Thyroid gland (tissue), 4 donors: ENCODE data around the gene AK1. TPM values are rescaled to one million over a fixed set of nuclear protein-coding genes. Genes with fewer than 3 reads are reported as not detected.
A peak's percentile ranks its signal among the peaks of the same experiment; 100 is the strongest.

ENCODE experiments used
- DNase-seq, 2 donors: peaks; one replicate each; pipeline ENCODE4 v3.0.0-alpha.2; 2019
- H3K27ac ChIP-seq, 3 donors: fragments of 200-600 bp; sonication (generic); 1 replicate in 2 of 3; 2 replicates in 1 of 3; pipeline ENCODE4 v1.5.1; 2016 to 2019; ENCODE audit warnings: mild to moderate bottlenecking in 1 of 3, moderate library complexity in 1 of 3
- H3K27me3 ChIP-seq: fragments of 200-600 bp; sonication (generic); one replicate; pipeline ENCODE4 v1.5.1; 2019
- H3K36me3 ChIP-seq, 2 donors: fragments of 200-600 bp; sonication (generic); one replicate each; pipeline ENCODE4 v1.5.1; 2016 to 2019
- H3K4me1 ChIP-seq, 2 donors: fragments of 200-600 bp; sonication (generic); one replicate each; pipeline ENCODE4 v1.5.1; 2017 to 2019
- H3K4me3 ChIP-seq, 3 donors: fragments of 200-600 bp; sonication (generic); replicated peaks in 1 of 3; 1 replicate in 2 of 3; 2 replicates in 1 of 3; pipeline ENCODE4 v1.5.1; 2016; ENCODE audit warnings: mild to moderate bottlenecking in 1 of 3
- H3K9me3 ChIP-seq: fragments of 200-600 bp; sonication (generic); one replicate; pipeline ENCODE4 v1.5.1; 2017
- CTCF ChIP-seq, 6 experiments: fragments of 200-600 bp in 3 of 6; fragments of 450-650 bp in 3 of 6; sonication (generic) in 3 of 6; IDR thresholded peaks; one replicate each; pipeline ENCODE4 v1.5.1; 2016 to 2019; ENCODE audit warnings: antibody characterized with exemption in 6 of 6, mild to moderate bottlenecking in 2 of 6, inconsistent platforms in 1 of 6, moderate library complexity in 1 of 6
- POLR2A ChIP-seq, 2 donors: fragments of 450-650 bp; IDR thresholded peaks; one replicate each; pipeline ENCODE4 v1.6.1; 2017; ENCODE audit warnings: antibody characterized with exemption in 2 of 2, mild to moderate bottlenecking in 2 of 2, moderate library complexity in 1 of 2
- WGBS, 2 donors: methylation state at CpG; one replicate each; pipeline ENCODE4 v1.1.5; 2017; 5-methylcytosine and 5-hydroxymethylcytosine counted together
- intact Hi-C: fragments of 100-400 bp; cut with DNase I; formaldehyde crosslinking; loops from one replicate; pipeline ENCODE4 v1.15.1; 2023
- total RNA-seq, 4 donors: library from RNA; depleted of rRNA; stranded (reverse); fragments of >200 nt; gene quantifications; one replicate each; pipeline ENCODE4 v1.2.3, GENCODE V29; 2016

Gene AK1
- total RNA-seq, 4 donors from 2014 or later, result 56.3 to 98.9 (median 86.3) TPM

- Histone ChIP-seq H3K27ac (no peak overlapping the region), H3K9me3 (no peaks in the 10 kb centered on the region), H3K4me3 (no peak overlapping the region), H3K27me3 (no peaks in the 10 kb centered on the region), H3K4me1 (peaks cover 14 to 30% of the 10 kb centered on the region in 2 donors), H3K36me3 (no peaks in the 10 kb centered on the region)
- intact Hi-C loops, result loop anchor here (5.0 to 10.0 kb wide), 2 partner anchors 331 to 419 kb away; no protein-coding TSS in a partner anchor
- no peak for DNase-seq
- TF ChIP-seq CTCF (IDR thresholded peaks at IDR 0.05), result no peak
- no peak for TF ChIP-seq POLR2A (IDR thresholded peaks at IDR 0.05)
- 83 to 89% methylated on average over 8 of the region's 8 CpGs for WGBS, 2 donors
Measured at GRCh38 chr9:127923771-127924170, 46.3 kb upstream of the AK1 start.

- Histone ChIP-seq H3K9me3 (no peaks in the 10 kb centered on the region), H3K27ac (no peak overlapping the region), H3K4me3 (no peak overlapping the region), H3K27me3 (no peaks in the 10 kb centered on the region), H3K4me1 (peaks cover 14 to 35% of the 10 kb centered on the region in 2 donors), H3K36me3 (no peaks in the 10 kb centered on the region)
- no peak for TF ChIP-seq POLR2A (IDR thresholded peaks at IDR 0.05)
- TF ChIP-seq CTCF (IDR thresholded peaks at IDR 0.05), result no peak
- 75 to 90% methylated on average over 2 to 6 of the region's 6 CpGs for WGBS, 2 donors
- no peak for DNase-seq
- intact Hi-C loops, result loop anchor here (5.0 to 10.0 kb wide), 2 partner anchors 331 to 418 kb away; no protein-coding TSS in a partner anchor
Measured at GRCh38 chr9:127923046-127923445, 45.6 kb upstream of the AK1 start.

DNA sequence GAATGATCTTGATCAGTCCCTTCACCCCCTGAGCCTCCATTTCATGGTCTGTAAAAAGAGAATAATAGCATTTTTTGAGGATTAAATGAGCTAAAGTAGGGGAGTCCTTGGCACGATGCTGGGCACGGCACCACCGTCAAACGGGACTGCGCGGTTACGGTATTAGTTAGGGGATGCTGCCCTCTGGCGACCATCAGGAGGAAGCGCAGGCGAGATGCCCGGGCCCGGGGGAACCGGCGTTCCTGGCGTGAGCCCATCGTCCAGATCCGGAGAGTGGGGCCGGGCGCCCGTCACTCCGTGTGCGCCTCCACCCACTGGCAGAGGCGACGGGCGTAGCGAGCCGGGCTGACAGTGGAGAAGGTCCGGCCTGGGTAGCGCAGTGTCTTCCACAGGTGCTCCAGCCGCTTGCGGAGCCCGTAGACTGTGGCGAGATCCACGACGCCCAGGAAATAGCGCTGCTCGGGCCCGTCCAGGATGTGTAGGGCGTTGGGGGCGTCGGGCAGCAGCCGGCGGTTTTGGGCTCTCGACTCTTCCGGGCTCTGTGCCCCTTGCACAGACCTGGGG, 44.2 kb upstream of the AK1 start:
- Histone ChIP-seq H3K4me1 (peaks cover 13 to 32% of the 10 kb centered on the region in 2 donors), H3K4me3 (no peak overlapping the region), H3K36me3 (no peaks in the 10 kb centered on the region), H3K9me3 (no peaks in the 10 kb centered on the region), H3K27ac (no peak overlapping the region), H3K27me3 (no peaks in the 10 kb centered on the region)
- 0 to 1% methylated on average over 13 to 20 of the region's 45 CpGs for WGBS, 2 donors
- DNase-seq, result peak; percentile 60 to 62
- TF ChIP-seq POLR2A (IDR thresholded peaks at IDR 0.05) (no peak), CTCF (IDR thresholded peaks at IDR 0.05) (peak; percentile 89 to 96 (median 94))
- intact Hi-C loops, result loop anchor here (5.0 to 10.0 kb wide), 2 partner anchors 329 to 417 kb away; no protein-coding TSS in a partner anchor

DNA sequence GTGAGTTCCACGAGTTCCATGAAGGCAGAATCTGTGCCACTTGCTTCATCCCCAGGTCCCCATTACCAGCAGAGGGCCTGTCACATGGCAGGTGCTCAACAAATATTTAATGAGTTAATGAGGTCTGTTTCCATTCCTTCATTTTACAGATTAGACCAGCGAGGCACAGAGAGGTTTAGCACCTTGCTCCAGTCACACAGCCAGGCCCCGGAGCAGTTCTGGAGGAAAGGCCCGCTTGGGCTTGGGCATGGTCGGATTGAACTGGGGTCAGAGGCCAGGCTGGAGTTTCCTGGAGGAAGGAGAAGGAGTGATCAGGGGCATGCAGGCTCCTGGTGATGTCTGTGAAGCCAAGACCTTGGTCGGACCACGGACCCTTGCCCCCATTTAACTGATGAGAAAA, 43.3 kb upstream of the AK1 start:
- H3K36me3 ChIP-seq, result no peaks in the 10 kb centered on the region
- DNase-seq, result no peak
- 88 to 93% methylated on average over 7 of the region's 7 CpGs for WGBS, 2 donors

More for the DNA sequence above, 43.3 kb upstream of the AK1 start:
- H3K27me3 ChIP-seq, result no peaks in the 10 kb centered on the region
- no peak overlapping the region for H3K4me3 ChIP-seq
- TF ChIP-seq POLR2A (IDR thresholded peaks at IDR 0.05) (no peak), CTCF (IDR thresholded peaks at IDR 0.05) (no peak)
- peaks cover 22 to 39% of the 10 kb centered on the region in 2 donors for H3K4me1 ChIP-seq
- intact Hi-C loops, result loop anchor here (5.0 to 10.0 kb wide), 2 partner anchors 328 to 416 kb away; no protein-coding TSS in a partner anchor
- H3K27ac ChIP-seq, result no peak overlapping the region
- no peaks in the 10 kb centered on the region for H3K9me3 ChIP-seq
